ENCODE results near the gene IKZF3. TPM values are rescaled to one million over a fixed set of nuclear protein-coding genes. Genes with fewer than 3 reads are reported as not detected.

The IKZF3 gene
- total RNA-seq, 4 donors from 2014 or later: 2.9 to 8.3 (median 4.5) TPM

GRCh38 chr17:39719563-39720355, 144.4 kb downstream of the IKZF3 start:
- no peak for DNase-seq (ENCODE audit: low spot score)

GRCh38 chr17:39717660-39718059, 146.5 kb downstream of the IKZF3 start:
- TF ChIP-seq CTCF (IDR thresholded peaks at IDR 0.05): no peak
- ATAC-seq (ENCODE audit: low FRiP score): no peak
- DNase-seq (ENCODE audit: low spot score): no peak

More at GRCh38 chr17:39719563-39720355, 144.4 kb downstream of the IKZF3 start:
- ATAC-seq (ENCODE audit: low FRiP score): no peak
- no peak for TF ChIP-seq CTCF (IDR thresholded peaks at IDR 0.05)

- DNase-seq (ENCODE audit: low spot score) (no peak), ATAC-seq (ENCODE audit: low FRiP score) (peak; percentile 63)
- no peak for TF ChIP-seq CTCF (IDR thresholded peaks at IDR 0.05)
Measured at GRCh38 chr17:39716879-39717536, 147.1 kb downstream of the IKZF3 start.

DNA sequence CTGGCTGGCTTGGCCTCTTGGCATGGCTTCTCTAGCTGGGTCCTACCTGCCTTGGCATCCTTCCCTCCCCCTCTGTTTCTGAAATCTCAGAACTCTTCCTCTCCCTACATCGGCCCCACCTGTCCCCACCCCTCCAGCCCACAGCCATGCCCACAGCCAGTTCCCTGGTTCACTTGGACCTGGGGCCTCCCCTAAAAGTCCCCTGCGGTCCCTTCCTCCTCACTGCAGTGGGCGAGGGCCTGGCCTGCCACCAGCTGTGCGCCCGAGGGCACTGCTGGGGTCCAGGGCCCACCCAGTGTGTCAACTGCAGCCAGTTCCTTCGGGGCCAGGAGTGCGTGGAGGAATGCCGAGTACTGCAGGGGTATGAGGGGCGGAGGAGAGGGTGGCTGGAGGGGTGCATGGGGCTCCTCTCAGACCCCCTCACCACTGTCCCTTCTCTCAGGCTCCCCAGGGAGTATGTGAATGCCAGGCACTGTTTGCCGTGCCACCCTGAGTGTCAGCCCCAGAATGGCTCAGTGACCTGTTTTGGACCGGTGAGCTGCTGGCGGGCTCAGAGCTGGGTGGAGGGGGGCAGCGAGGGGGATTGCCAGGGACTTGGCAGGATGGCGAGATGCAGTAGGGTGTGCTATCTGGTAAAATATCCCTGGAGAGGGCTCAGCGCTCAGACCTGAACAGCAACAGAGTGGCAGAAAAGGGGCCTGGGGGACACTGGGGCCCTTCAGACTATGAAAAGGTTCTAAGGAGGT, 147.9 kb downstream of the IKZF3 start:
- TF ChIP-seq CTCF (IDR thresholded peaks at IDR 0.05): no peak
- ATAC-seq (ENCODE audit: low FRiP score): no peak
- no peak for DNase-seq (ENCODE audit: low spot score)

DNA sequence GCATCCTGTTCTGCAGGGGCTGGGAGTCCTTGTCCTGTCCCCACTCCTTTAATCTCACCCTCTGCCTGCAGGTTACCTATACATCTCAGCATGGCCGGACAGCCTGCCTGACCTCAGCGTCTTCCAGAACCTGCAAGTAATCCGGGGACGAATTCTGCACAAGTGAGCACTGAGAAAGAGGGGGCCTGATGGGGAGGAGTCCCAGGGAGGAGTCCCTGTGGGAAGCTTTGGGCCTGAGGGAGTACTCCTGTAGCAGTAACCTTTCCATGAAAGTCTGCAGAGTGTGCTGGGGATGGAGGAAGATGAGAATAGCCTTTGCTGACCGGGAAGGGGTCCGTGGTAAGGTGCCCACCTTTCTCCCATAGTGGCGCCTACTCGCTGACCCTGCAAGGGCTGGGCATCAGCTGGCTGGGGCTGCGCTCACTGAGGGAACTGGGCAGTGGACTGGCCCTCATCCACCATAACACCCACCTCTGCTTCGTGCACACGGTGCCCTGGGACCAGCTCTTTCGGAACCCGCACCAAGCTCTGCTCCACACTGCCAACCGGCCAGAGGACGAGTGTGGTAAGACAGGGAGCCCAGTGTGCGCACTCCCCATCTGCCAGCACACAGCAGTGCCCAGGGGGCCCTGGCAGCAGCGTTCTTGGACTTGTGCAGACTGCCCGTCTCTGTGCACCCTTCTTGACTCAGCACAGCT, 148.6 kb downstream of the IKZF3 start:
- TF ChIP-seq CTCF (IDR thresholded peaks at IDR 0.05): no peak
- DNase-seq (ENCODE audit: low spot score): no peak
- no peak for ATAC-seq (ENCODE audit: low FRiP score)

DNA sequence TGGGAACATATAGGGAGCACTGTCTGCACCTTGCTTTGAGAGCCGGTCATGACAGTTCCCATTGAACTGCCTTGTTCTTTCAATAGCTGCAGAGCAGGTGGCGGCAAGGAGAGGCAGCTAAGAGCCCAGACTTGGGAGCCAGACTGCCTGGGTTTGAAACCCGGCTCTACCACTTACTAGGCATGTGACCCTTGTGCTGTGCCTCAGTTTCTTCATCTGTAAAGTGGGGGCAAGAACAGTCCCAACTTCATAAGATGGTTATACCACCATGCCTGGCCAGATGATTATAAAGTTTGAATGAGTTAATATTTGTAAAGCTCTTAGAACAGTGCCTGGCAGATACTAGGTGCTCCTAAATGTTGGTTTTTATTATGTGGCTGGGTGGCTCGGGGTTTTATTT, 149.9 kb downstream of the IKZF3 start:
- no peak for TF ChIP-seq CTCF (IDR thresholded peaks at IDR 0.05)
- DNase-seq (ENCODE audit: low spot score) (no peak), ATAC-seq (ENCODE audit: low FRiP score) (no peak)
